ENCODE measurements around the gene MAP4K4. TPM values are rescaled to one million over a fixed set of nuclear protein-coding genes. Genes with fewer than 3 reads are reported as not detected.

The MAP4K4 gene
- total and polyA plus RNA-seq, 2 experiments from 2014 or later = 20.3 to 115 TPM

DNA sequence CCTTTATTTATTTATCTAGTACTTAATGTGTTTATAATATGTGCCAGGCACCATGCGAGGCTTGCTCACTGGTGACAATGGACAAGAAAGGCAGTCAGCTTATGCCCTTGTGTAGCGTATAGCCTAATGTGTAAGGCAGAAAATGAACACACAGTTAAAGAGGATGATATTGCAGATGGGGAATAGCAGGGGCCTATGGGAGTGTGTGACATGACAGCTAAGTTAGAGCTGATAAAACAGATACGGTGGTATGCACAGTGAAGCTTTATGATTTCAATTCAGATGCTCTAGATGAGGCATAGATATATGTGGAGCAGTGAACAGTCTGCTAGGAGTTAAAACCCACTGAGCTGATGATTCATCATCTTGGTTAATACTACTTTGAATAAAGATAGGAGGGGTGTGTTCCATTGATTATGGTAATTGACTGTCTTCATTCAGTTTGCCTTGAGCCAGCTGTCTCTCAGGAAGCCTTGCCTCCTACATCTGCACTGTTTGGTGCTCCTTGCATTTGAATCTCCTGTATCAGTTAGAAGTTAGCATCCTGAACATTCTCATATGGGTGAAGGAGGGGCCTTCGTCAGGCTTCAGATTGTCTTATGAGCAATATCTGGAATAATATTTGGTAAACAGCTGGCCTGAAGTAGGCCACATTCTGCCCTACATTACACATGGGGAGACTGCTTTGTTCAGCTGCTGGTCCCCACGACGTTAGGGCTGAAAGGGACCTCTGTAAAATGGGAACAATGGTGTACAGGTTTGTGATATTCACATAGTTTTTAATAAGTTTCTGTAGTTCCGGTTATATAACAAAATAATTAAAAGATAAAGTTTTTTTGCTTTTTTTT lies 13.2 kb downstream of the MAP4K4 start:
- TF ChIP-seq EZH2phosphoT487 (IDR thresholded peaks at IDR 0.05; ENCODE audit: insufficient read depth, low read depth) = no peak
- TF ChIP-seq EZH2 (IDR thresholded peaks at IDR 0.05; ENCODE audit: insufficient read depth, poor library complexity, severe bottlenecking) = no peak
- peak; percentile 61 for DNase-seq
- Histone ChIP-seq H3K4me2 (ENCODE audit: unreplicated experiment) (peak overlapping the region; percentile 16), H3K27ac (no peak overlapping the region), H3K79me2 (ENCODE audit: insufficient read depth) (peaks cover 100% of the 10 kb centered on the region), H3K9me3 (ENCODE audit: low read depth) (no peaks in the 10 kb centered on the region), H3F3A (ENCODE audit: insufficient read depth) (peaks cover 54% of the 10 kb centered on the region), H3K9me2 (ENCODE audit: insufficient read depth) (no peaks in the 10 kb centered on the region), H3K27me3 (replicated peaks; ENCODE audit: insufficient read depth) (no peaks in the 10 kb centered on the region), H2AFZ (no peak overlapping the region), H4K20me1 (ENCODE audit: insufficient read depth) (peaks cover 28% of the 10 kb centered on the region), H3K9ac (no peak overlapping the region), H3K36me3 (ENCODE audit: low read depth) (peaks cover 13% of the 10 kb centered on the region; the same call in 1 of the 2 replicates), H3K4me1 (ENCODE audit: insufficient read depth) (peaks cover 44% of the 10 kb centered on the region), H3K4me3 (no peak overlapping the region)
- in situ Hi-C loops (cut with MboI) = no loop called here
- WGBS, 2 experiments (ENCODE audit: low coverage in 1 of 2, low lambda C conversion rate in 2 of 2, missing lambda C conversion rate in 2 of 2) = 71 to 75% methylated on average over 7 of the region's 7 CpGs

GRCh38 chr2:101714118-101714517 lies 16.6 kb downstream of the MAP4K4 start:
- H3K4me1 ChIP-seq (ENCODE audit: insufficient read depth) = peaks cover 34% of the 10 kb centered on the region
- 79 to 86% methylated on average over 3 of the region's 3 CpGs for WGBS, 2 experiments (ENCODE audit: low coverage in 1 of 2, low lambda C conversion rate in 2 of 2, missing lambda C conversion rate in 2 of 2)
- H3K27me3 ChIP-seq (replicated peaks; ENCODE audit: insufficient read depth) = no peaks in the 10 kb centered on the region
- no peak for DNase-seq
- no peaks in the 10 kb centered on the region; the same call in 1 of the 2 replicates for H3K9me2 ChIP-seq (ENCODE audit: insufficient read depth)
- H3K36me3 ChIP-seq (ENCODE audit: low read depth) = peaks cover 20% of the 10 kb centered on the region
- H3F3A ChIP-seq (ENCODE audit: insufficient read depth) = peaks cover 45% of the 10 kb centered on the region
- in situ Hi-C loops (cut with MboI) = no loop called here
- no peak overlapping the region for H3K4me3 ChIP-seq
- H3K9ac ChIP-seq = no peak overlapping the region
- peaks cover 99% of the 10 kb centered on the region for H3K79me2 ChIP-seq (ENCODE audit: insufficient read depth)
- H3K27ac ChIP-seq = no peak overlapping the region
- H2AFZ ChIP-seq = no peak overlapping the region
- H3K9me3 ChIP-seq (ENCODE audit: low read depth) = no peaks in the 10 kb centered on the region
- peaks cover 44% of the 10 kb centered on the region for H4K20me1 ChIP-seq (ENCODE audit: insufficient read depth)
- TF ChIP-seq EZH2phosphoT487 (IDR thresholded peaks at IDR 0.05; ENCODE audit: insufficient read depth, low read depth) (no peak), EZH2 (IDR thresholded peaks at IDR 0.05; ENCODE audit: insufficient read depth, poor library complexity, severe bottlenecking) (no peak)
- H3K4me2 ChIP-seq (ENCODE audit: unreplicated experiment) = no peak overlapping the region

GRCh38 chr2:101717071-101717845 lies 19.8 kb downstream of the MAP4K4 start:
- peaks cover 42% of the 10 kb centered on the region for H4K20me1 ChIP-seq (ENCODE audit: insufficient read depth)
- 99% methylated on average over 9 of the region's 9 CpGs for WGBS, 2 experiments (ENCODE audit: low coverage in 1 of 2, low lambda C conversion rate in 2 of 2, missing lambda C conversion rate in 2 of 2)
- H3K4me1 ChIP-seq (ENCODE audit: insufficient read depth) = peaks cover 37% of the 10 kb centered on the region
- no peak overlapping the region for H3K4me2 ChIP-seq (ENCODE audit: unreplicated experiment)
- peaks cover 99% of the 10 kb centered on the region for H3K79me2 ChIP-seq (ENCODE audit: insufficient read depth)
- in situ Hi-C loops (cut with MboI) = no loop called here
- H3K9me2 ChIP-seq (ENCODE audit: insufficient read depth) = no peaks in the 10 kb centered on the region; the same call in 1 of the 2 replicates
- DNase-seq = no peak
- H3K27me3 ChIP-seq (replicated peaks; ENCODE audit: insufficient read depth) = no peaks in the 10 kb centered on the region
- no peak overlapping the region for H2AFZ ChIP-seq
- peaks cover 45% of the 10 kb centered on the region for H3F3A ChIP-seq (ENCODE audit: insufficient read depth)
- no peaks in the 10 kb centered on the region for H3K9me3 ChIP-seq (ENCODE audit: low read depth)
- TF ChIP-seq EZH2 (IDR thresholded peaks at IDR 0.05; ENCODE audit: insufficient read depth, poor library complexity, severe bottlenecking) (no peak), EZH2phosphoT487 (IDR thresholded peaks at IDR 0.05; ENCODE audit: insufficient read depth, low read depth) (no peak)
- no peak overlapping the region for H3K9ac ChIP-seq
- no peak overlapping the region for H3K4me3 ChIP-seq
- H3K36me3 ChIP-seq (ENCODE audit: low read depth) = peaks cover 24% of the 10 kb centered on the region
- no peak overlapping the region for H3K27ac ChIP-seq

DNA sequence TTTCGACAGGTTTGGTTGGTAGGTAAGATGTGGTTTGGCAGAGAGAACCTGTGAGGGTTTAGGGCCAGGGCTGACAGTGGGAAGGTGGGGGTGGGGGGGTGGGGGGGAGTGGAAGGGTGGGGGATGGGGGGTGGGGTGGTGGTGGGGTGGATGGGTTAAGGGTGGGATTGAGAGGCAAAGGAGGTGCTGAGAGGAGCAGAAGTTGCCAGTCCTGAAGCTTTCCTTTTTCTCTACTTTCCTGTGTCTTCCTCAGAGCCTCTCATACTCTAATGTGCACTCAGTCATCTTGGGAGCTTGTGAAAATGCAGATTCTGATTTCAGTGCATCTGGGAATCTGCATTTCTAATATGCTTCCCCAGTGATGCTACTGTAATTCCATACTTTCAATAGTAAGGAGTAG lies 21.0 kb downstream of the MAP4K4 start:
- Histone ChIP-seq H4K20me1 (ENCODE audit: insufficient read depth) (peaks cover 49% of the 10 kb centered on the region), H3K36me3 (ENCODE audit: low read depth) (peaks cover 24% of the 10 kb centered on the region)
- 100% methylated on average over 1 of the region's 1 CpG for WGBS, 2 experiments (ENCODE audit: low coverage in 1 of 2, low lambda C conversion rate in 2 of 2, missing lambda C conversion rate in 2 of 2)

More for the DNA sequence above, 21.0 kb downstream of the MAP4K4 start:
- Histone ChIP-seq H3K27ac (peak overlapping the region; percentile 78), H3K4me2 (ENCODE audit: unreplicated experiment) (no peak overlapping the region), H2AFZ (no peak overlapping the region), H3K9me2 (ENCODE audit: insufficient read depth) (no peaks in the 10 kb centered on the region; the same call in 1 of the 2 replicates), H3K4me3 (no peak overlapping the region), H3F3A (ENCODE audit: insufficient read depth) (peaks cover 56% of the 10 kb centered on the region), H3K9me3 (ENCODE audit: low read depth) (no peaks in the 10 kb centered on the region), H3K79me2 (ENCODE audit: insufficient read depth) (peaks cover 99% of the 10 kb centered on the region), H3K27me3 (replicated peaks; ENCODE audit: insufficient read depth) (no peaks in the 10 kb centered on the region), H3K4me1 (ENCODE audit: insufficient read depth) (peaks cover 40% of the 10 kb centered on the region), H3K9ac (no peak overlapping the region)
- TF ChIP-seq EZH2 (IDR thresholded peaks at IDR 0.05; ENCODE audit: insufficient read depth, poor library complexity, severe bottlenecking) = no peak
- no peak for TF ChIP-seq EZH2phosphoT487 (IDR thresholded peaks at IDR 0.05; ENCODE audit: insufficient read depth, low read depth)
- no peak for DNase-seq
- in situ Hi-C loops (cut with MboI) = no loop called here

Data from GM23248 (cell line).